Activated CD4-positive, alpha-beta T cell treated with anti-CD3 and anti-CD28 coated beads, Interleukin-2, amount 50 U/mL, for 1 hour (primary cell): ENCODE measurements around the gene LCE7A.

ENCODE experiments used
- DNase-seq: peaks from one replicate; pipeline ENCODE4 v3.0.0-alpha.2; 2020

LCE7A gene

GRCh38 chr1:152859696-152860095, at the start of gene LCE7A:
LCE7A (plus strand) TSS chr1:152859996; CDS start chr1:152860698, 702 bp downstream.
- no peak for DNase-seq

- no peak for DNase-seq
Measured at GRCh38 chr1:152811050-152811449, 48.7 kb upstream of the LCE7A start.

GRCh38 chr1:152811671-152812070, 48.1 kb upstream of the LCE7A start, which contains the start of gene LCE1B:
LCE1B (plus strand) TSS chr1:152811971; CDS start chr1:152812447, 476 bp downstream.
- no peak for DNase-seq

- DNase-seq, result no peak
Measured at GRCh38 chr1:152817309-152817708, 42.5 kb upstream of the LCE7A start.

- DNase-seq, result no peak
Measured at GRCh38 chr1:152823294-152823693, 36.5 kb upstream of the LCE7A start.

GRCh38 chr1:152824964-152825363, 34.8 kb upstream of the LCE7A start:
- no peak for DNase-seq

GRCh38 chr1:152827173-152827572, 32.6 kb upstream of the LCE7A start, which contains the start of gene LCE1A:
LCE1A (plus strand) TSS chr1:152827473; CDS start chr1:152827473, 0 bp downstream.
- no peak for DNase-seq

- DNase-seq, result no peak
Measured at GRCh38 chr1:152836870-152837269, 22.9 kb upstream of the LCE7A start.

- DNase-seq, result no peak
Measured at GRCh38 chr1:152842556-152842955, 17.2 kb upstream of the LCE7A start, which contains the start of gene LCE6A. LCE6A (plus strand) TSS chr1:152842856; CDS start chr1:152843521, 665 bp downstream.

GRCh38 chr1:152855661-152856060, 4.1 kb upstream of the LCE7A start:
- DNase-seq, result no peak

- DNase-seq, result no peak
Measured at GRCh38 chr1:152858062-152858461, 1.7 kb upstream of the LCE7A start.

GRCh38 chr1:152860129-152860528, 333 bp downstream of the LCE7A start:
- no peak for DNase-seq

GRCh38 chr1:152861374-152861773, 1.6 kb downstream of the LCE7A start:
- no peak for DNase-seq

GRCh38 chr1:152864443-152864842, 4.6 kb downstream of the LCE7A start:
- DNase-seq, result no peak

- DNase-seq, result no peak
Measured at GRCh38 chr1:152866321-152866720, 6.5 kb downstream of the LCE7A start.

- peak; percentile 41 for DNase-seq
Measured at GRCh38 chr1:152869808-152870419, 10.1 kb downstream of the LCE7A start.

GRCh38 chr1:152870831-152871730, 11.3 kb downstream of the LCE7A start:
- DNase-seq, result no peak

- no peak for DNase-seq
Measured at GRCh38 chr1:152871731-152872126, 11.9 kb downstream of the LCE7A start.

GRCh38 chr1:152873495-152873894, 13.7 kb downstream of the LCE7A start:
- no peak for DNase-seq

- no peak for DNase-seq
Measured at GRCh38 chr1:152876827-152877226, 17.0 kb downstream of the LCE7A start.

GRCh38 chr1:152878042-152878441, 18.2 kb downstream of the LCE7A start, which contains the start of gene SMCP:
SMCP (plus strand) TSS chr1:152878322; CDS start chr1:152884423, 6,101 bp downstream.
- no peak for DNase-seq

GRCh38 chr1:152879559-152880198, 19.9 kb downstream of the LCE7A start:
- DNase-seq, result no peak

- no peak for DNase-seq
Measured at GRCh38 chr1:152880316-152880715, 20.5 kb downstream of the LCE7A start.
